Epithelial cell of esophagus (primary cell): ENCODE measurements around the gene UNC50.

ENCODE experiments used
- DNase-seq: peaks from one replicate; pipeline ENCODE4 v3.0.0; 2010; ENCODE audit warnings: low read depth
- H3K4me3 ChIP-seq: 2 replicates; pipeline ENCODE4 v1.5.1; 2011; ENCODE audit warnings: mild to moderate bottlenecking, low read length, control low read depth
- CTCF ChIP-seq: IDR thresholded peaks from 2 replicates; pipeline ENCODE4 v1.5.1; 2011; ENCODE audit warnings: low read depth, mild to moderate bottlenecking, low read length, control low read depth, inconsistent platforms; ENCODE audit not compliant: insufficient read depth; ENCODE audit errors: missing control alignments

Gene UNC50

GRCh38 chr2:98607104-98607503, 1.3 kb upstream of the UNC50 start:
- peak overlapping the region; percentile 77 for H3K4me3 ChIP-seq
- no peak for DNase-seq
- no peak for TF ChIP-seq CTCF

DNA sequence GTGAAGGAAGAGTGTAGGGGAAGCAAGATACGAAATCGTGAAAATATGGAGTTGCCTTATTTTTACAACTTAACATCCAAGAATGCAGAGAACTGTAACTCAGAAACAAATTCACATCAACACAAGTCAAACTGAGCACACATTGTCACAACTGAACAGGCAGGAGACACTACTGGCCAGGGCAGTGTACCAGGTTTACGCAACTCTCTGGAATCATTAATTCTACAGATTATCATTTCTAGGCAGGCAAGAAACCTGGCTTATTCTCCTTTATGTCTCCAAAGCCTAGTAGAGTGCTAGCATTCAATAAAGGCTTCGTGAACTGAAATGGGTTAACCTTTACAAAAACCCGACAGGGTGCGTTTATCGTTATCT, 661 bp upstream of the UNC50 start:
- TF ChIP-seq CTCF: no peak
- peak overlapping the region; percentile 77 for H3K4me3 ChIP-seq
- peak; percentile 21 for DNase-seq

DNA sequence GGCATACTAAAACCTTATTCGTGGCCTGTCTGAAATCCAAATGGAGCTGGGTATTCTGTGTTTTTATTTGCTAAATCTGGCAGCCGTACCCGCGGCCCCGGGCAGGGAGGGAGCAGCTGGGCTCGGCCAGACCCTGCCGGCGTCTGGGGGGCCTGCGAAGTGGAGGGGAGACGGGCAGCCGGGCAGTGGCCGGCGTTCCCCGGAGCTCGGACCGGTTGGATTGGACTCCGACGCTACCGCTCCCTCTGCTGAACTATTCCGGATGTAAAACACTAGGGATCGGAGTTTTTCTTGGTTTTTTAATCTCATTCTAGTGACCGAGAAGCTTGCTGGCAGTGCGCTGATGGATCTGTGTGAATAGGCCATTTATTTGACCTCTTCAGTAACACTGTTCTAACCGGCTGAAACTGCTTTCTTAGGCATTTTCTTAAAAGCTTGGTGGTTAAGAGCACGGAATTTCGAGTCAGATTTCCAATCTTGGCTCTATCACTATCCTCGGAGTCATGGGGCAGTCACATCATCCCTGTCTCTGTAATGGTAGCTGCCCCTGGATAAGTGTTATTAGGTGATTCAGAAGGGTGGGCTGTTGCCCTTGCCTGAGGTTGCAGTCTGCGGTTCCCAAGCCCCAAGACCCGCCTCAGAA, 694 bp downstream of the UNC50 start:
- DNase-seq: peak; percentile 20
- peak overlapping the region; percentile 77 for H3K4me3 ChIP-seq
- TF ChIP-seq CTCF: no peak

GRCh38 chr2:98614024-98614739, 5.8 kb downstream of the UNC50 start:
- no peak for TF ChIP-seq CTCF
- no peak overlapping the region for H3K4me3 ChIP-seq
- no peak for DNase-seq

DNA sequence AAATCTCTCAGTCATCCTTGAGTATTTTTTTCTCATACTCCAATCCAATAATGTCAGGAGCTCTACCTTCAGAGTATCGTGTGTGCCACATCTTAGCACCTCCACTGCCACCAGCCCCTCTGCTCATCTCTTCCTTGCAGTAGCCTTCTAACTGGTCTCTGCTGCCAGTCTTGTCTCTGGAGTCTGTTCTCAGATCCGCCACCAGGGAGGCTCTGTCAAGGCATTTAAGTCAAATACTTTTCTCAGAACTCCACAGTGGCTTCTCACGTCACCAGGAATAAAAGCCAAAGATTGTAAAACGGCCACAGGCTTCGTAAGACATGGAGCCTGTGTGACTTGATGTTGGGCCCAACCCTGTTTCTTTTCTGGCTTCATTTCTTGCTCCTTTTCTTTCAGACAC, 7.1 kb downstream of the UNC50 start:
- DNase-seq: peak; percentile 10
- no peak overlapping the region for H3K4me3 ChIP-seq
- TF ChIP-seq CTCF: no peak

GRCh38 chr2:98617149-98617548, 8.8 kb downstream of the UNC50 start:
- no peak overlapping the region for H3K4me3 ChIP-seq
- no peak for TF ChIP-seq CTCF
- no peak for DNase-seq

GRCh38 chr2:98623657-98624056, 15.3 kb downstream of the UNC50 start:
- H3K4me3 ChIP-seq: no peak overlapping the region
- DNase-seq: no peak
- no peak for TF ChIP-seq CTCF
